HTERT RPE-1 (cell line): Measurements from ENCODE around the gene FAM184A.
"Not testable (repeated sequence)": the region's sequence is repeated elsewhere in the genome, so short reads cannot be mapped to it uniquely, and the experiment has no call there.

Source experiments
- in situ Hi-C: fragments of 300-500 bp; cut with MboI; formaldehyde crosslinking; loops from 4 replicates; pipeline ENCODE4 v1.14.3; 2020; ENCODE audit warnings: low sequenced_read_pairs

Gene FAM184A, protein sequence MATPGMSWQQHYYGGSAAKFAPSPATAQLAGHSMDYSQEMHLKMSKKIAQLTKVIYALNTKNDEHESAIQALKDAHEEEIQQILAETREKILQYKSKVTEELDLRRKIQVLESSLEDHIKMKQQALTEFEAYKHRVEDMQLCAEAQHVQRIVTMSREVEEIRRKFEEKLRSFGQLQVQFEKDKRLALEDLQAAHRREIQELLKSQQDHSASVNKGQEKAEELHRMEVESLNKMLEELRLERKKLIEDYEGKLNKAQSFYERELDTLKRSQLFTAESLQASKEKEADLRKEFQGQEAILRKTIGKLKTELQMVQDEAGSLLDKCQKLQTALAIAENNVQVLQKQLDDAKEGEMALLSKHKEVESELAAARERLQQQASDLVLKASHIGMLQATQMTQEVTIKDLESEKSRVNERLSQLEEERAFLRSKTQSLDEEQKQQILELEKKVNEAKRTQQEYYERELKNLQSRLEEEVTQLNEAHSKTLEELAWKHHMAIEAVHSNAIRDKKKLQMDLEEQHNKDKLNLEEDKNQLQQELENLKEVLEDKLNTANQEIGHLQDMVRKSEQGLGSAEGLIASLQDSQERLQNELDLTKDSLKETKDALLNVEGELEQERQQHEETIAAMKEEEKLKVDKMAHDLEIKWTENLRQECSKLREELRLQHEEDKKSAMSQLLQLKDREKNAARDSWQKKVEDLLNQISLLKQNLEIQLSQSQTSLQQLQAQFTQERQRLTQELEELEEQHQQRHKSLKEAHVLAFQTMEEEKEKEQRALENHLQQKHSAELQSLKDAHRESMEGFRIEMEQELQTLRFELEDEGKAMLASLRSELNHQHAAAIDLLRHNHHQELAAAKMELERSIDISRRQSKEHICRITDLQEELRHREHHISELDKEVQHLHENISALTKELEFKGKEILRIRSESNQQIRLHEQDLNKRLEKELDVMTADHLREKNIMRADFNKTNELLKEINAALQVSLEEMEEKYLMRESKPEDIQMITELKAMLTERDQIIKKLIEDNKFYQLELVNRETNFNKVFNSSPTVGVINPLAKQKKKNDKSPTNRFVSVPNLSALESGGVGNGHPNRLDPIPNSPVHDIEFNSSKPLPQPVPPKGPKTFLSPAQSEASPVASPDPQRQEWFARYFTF

DNA sequence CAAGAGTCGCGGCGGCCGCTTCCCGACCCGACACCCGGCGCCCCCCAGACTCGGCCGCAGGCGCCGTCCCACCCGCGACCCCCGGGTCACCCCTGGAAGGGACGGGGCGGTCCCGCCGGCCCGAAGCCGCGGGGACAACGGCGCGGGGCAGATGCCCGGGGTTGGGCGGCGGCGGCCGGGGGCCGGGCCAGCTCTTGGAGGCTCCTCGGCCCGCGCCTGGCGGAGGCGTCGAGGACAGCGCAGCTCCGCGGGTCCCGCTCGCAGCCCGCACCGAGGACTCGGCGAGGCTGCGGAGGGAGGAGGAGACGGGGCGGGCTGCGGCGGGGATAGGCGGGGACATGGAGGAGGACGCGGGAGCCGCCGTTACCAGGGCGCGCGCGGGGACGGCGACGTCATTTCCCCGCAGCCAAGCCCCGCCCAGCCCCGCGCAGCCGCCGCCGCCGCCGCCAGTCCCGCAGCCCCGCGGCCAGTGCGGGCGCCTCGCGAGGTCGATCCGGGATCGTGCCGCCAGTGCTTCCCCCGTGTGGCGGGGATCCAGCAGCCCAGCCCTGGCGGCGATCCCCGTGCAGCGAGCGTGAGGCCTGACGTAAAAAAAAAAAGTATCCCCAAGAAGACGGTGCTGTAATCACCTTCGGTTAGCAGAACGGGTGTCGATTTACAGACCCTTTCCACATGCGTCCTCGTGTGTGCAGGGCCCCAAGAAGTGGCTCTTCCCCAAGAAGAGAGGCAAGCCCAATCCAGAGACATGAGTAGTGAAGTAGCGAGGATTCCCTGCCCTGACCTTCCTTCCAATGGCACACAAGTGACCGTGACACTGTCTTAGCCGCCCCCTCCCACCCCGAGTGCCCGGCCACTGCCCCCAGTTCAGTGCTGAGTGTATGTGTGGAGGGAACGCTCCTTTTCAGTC is at the start of gene FAM184A:
TSS of gene FAM184A (minus strand) at position 289 of the 907 bp plus-strand sequence. CDS start 365 bp downstream, outside the sequence.
- in situ Hi-C loops, result no loop called here

DNA sequence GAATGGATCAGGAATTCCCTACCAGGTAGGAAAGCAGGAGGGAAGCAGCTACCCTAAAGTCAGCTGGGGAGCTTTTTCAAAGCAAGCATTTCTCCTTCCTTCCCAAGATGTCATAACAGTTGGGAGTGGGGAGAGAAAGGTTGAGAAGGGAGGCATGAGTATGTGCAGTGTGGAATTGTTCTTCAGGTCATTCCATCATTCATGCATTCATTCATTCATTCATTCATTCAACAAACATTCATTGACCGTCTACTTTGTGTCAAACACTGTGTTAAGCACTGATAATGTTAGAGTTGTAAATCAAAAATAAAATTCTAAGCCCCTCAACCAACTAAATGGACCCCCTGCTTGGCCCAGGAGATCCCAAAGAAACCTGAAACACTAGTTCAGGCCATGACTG is 49.2 kb upstream of the FAM184A start:
- in situ Hi-C loops, result no loop called here

DNA sequence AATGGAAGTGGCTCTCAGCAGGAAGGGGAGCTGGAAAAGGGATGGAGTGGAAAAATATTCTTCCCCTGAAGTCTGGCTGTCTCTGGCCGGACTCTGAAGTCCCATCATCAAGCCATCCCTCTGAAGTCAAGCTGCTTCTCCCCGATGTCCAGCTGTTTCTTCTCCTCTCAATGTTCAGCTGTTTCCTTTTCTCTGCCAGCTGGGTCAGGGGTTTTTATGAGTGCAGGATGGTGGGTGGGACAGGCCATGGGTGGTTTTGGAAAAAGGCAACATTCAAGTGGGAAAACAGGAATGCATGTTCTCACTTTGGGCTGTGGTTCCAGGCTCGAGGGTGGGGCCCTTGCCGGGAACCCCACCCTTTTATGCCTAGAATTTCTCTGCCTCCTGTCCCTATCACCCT is 48.4 kb upstream of the FAM184A start:
- in situ Hi-C loops, result no loop called here

DNA sequence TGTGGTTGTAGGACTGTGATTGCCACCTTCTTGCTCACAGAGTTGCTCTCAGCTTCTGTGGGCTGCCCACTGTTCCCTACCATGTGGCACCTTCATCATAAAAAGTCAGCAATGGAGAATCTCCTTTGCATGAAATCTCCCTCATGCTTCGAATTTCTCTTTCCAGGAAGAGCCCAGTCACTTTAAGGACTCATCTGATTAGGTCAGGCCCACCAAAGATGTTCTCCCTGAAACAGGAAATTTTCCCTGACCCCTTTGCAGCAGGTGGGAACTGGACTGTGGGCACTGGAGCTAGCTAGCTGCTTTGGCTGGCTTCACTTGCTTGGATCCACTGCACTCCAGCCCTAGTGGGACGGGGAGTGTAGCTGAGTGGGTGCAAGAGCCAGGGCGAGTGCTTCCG is 47.7 kb upstream of the FAM184A start:
- in situ Hi-C loops, result no loop called here

DNA sequence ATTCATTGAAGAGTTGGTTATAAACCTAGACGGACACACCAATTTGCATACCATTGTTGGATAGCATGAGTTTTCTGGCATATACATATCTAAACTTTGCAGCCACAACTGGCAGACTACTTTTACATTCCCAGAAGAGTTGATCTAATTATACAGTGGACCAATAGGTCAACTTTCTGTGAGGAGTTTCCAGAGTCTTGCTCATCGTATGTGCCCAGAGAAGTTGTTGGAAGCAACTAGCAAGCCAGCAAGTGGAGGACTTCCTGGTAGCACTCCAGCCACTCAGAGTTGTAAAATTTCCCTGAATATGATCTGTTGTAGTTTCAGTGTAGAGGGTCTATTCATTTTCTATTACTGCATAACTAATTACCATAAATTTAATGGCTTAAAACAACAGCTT is 47.1 kb upstream of the FAM184A start:
- in situ Hi-C loops, result no loop called here

DNA sequence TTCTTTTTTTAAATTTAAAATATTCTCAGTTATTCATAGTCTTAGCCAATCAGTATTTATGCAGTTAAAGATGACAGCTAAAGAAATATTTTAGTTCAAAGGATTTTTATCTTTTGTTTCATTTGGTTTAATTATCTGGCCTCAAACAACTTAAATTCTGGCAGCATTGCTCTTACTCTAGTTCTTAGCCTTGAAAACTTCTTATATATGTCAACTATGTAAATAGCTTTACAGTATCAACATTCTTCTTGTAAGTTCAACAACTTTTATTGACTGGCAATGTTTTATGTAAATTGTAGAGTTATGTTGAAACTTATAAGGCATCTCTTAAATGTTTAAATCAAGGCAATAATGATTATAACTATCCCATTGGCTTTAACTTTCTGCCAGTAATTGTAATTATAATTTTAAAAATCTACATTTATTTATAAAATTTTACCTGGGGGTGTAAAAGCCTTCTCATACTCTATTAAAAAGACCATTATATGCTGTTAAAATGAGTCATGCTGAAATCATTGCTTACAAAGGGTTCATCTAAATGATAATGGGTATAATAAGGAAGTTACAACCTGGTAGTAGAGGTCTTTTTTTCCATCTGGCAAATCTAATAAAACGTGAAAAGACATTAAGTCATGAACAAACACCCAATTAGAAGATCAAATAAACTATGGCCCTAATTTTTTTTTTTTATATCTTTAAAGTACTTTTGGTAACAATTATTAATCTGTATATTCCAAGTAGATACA is 45.8 kb upstream of the FAM184A start:
- in situ Hi-C loops, result no loop called here

DNA sequence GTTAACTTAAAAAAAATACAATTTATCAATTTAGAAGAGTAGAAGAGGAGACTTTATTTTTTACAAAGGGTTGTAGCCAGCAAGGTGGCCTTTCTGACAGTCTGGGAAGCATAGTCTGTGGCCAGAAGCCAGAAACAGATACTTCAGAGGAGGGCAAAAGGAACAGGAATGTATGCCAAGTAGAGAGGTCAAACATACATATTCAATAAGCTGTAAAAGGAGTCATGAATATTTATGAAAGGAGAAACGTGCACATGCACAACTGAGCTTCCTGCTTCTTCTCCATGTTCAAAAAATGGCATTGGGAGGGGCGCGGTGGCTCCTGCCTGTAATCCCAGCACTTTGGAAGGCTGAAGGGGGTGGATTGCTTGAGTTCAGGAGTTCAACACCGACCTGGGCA is 43.9 kb upstream of the FAM184A start:
- in situ Hi-C loops, result no loop called here

DNA sequence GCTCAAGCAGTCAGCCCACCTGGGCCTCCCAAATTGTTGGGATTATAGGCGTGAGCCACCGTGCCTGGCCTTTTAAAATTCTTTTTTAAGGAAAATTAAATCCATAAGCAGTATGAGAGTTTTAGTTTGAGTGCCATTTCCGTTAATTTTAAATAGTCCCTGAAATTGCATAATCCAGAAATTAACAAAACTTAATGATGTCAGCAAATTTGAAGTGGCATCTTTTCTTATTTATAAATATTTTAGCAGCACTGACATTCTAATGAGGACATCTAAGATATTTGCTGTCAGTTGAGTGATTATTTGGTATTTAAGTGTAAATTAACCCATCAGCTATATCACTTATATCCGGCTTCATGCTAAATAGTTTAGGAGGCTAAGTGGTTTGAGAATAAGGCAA is 42.9 kb upstream of the FAM184A start:
- in situ Hi-C loops, result no loop called here

DNA sequence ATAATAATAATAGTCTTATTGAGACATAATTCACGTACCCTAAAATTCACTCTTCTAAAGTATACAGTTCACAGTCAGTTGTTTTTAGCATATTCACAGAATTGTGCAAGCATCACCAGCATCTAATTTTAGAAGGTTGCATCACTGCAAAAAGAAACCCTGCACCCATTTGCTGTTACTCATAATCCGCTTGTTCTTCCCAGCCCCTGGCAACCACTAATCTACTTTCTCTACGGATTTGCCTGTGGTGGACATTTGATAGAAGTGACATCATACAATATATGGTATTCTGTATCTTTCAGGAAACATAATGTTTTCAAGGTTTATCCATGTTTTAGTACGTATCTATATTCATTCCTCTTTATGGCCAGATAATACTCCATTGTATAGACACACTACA is 41.5 kb upstream of the FAM184A start:
- in situ Hi-C loops, result no loop called here

DNA sequence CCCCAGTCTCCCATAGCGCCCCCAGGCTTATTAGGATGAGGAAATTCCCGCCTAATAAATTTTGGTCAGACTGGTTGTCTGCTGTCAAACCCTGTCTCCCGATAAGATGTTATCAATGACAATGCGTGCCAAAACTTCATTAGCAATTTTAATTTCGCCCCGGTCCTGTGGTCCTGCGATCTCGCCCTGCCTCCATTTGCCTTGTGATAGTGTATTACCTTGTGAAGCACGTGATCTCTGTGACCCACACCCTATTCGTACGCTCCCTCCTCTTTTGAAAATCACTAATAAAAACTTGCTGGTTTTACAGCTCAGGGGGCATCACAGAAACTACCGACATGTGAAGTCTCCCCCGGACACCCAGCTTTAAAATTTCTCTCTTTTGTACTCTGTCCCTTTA is 40.6 kb upstream of the FAM184A start:
- in situ Hi-C loops, result not testable (repeated sequence)

DNA sequence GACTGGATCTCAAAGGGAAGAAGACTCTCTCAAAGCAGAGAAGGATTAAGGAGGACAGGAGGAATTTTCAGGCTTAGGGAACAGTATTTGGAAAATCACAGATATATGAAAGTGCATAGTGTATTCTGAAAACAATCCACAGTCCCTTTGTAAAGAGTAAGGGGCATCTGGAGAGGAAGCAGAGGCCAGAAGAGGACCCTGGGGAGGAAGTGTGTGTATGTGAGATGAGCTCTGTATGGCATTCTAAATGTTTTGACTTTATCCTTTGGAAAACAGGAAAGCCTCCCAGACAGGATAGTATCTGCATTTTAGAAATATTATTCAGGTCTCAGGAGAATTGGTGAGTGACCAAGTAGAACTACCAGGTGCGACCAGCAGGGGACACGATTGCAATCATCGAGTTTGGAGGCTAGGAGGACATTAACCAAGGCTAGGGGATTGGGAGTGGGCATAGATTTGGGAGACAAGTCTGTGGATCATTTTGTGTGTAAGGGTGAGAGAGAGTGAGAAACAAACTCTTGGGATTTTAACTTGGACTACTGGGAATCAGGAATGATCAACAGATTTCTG is 38.3 kb upstream of the FAM184A start:
- in situ Hi-C loops, result no loop called here

DNA sequence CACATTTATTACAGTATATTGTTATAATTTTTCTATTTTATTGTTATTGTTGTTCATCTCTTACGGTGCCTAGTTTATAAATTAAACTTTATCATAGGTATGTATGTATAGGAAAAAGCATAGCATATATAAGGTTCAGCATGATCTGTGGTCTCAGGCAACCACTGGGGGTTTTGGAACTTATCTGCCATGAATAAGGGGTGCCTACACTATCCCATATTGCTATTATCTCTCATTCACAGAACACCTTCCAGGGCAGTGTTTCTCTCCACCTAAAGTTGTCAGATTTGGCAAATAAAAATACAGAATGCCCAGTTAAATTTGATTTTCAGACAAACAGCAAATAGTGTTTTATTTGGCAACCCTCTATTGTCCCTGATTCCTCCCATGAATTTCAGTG is 35.5 kb upstream of the FAM184A start:
- in situ Hi-C loops, result no loop called here

DNA sequence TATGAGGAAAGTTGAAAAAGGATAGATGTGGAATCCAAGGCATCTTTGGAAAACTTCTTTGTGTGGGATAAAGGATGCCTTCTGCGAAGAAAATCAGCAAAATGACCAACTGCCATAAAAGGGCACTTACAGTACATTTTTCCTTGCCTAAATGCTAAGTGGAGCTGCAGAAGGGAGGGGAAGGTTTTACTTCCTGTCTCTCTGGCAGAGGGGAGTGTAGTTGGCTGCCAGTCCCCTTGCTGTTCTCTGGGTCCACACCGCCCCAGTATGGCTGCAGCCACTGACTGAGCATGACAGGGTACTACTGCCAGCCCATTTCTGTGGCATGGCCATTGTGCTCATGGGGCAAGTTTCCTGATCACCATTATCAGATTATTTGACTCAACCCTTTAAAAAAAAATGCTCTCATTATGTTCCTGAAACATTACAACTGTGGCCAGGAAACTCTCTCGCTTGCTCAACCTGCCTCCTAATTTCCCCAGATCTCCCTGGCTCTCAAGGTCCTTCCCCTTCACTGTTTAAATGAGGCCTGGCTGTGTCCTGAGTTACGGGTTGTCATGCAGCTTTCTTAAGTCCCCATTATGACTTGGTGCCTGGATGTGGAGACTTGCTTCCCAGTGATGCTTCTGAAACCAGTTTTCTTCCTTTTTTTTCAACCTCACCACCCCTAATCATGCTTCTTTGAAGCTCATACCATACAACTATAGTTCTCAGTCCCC is 34.5 kb upstream of the FAM184A start:
- in situ Hi-C loops, result no loop called here

DNA sequence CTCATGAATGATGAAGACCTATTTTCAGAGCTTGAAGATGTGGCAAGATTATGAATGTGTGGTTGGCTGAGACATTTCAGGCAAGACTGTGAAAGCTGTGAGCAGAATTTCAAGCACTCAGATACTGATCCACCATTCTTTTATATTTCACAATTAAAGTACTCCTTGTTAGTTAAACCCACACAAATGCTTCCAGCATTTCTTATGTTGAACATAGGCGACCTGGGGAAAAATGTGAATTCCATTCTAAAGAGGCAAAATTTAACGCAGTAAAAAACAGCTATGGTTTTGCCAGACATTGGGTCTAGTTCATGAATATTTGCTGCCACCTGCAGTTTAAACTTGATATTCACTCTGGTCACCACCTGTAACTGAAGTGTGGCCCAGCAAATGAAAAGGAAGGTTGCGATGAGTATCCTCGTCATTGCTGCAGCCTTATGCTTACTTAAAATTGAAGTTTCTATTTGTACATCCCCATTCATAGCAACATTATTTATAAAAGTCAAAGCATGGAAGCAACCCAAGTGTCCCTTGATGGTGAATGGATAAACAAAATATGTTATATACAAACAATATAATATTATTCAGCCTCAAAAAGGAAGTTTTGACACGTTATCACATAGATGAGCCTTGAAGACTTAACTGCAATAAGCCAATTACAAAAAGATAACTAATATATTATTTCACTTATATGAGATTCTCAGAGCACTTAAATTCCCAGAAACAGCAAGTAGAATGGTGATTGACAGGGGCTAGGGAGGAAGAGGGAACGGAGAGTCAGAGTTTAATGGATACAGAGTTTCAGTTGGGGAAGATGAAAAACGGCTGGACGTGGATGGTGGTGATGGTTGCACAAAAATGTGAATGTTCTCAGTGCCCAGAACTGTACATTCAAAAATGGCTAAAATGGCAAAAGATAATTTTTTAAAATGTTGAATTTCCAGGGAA is 32.4 kb upstream of the FAM184A start:
- in situ Hi-C loops, result no loop called here

DNA sequence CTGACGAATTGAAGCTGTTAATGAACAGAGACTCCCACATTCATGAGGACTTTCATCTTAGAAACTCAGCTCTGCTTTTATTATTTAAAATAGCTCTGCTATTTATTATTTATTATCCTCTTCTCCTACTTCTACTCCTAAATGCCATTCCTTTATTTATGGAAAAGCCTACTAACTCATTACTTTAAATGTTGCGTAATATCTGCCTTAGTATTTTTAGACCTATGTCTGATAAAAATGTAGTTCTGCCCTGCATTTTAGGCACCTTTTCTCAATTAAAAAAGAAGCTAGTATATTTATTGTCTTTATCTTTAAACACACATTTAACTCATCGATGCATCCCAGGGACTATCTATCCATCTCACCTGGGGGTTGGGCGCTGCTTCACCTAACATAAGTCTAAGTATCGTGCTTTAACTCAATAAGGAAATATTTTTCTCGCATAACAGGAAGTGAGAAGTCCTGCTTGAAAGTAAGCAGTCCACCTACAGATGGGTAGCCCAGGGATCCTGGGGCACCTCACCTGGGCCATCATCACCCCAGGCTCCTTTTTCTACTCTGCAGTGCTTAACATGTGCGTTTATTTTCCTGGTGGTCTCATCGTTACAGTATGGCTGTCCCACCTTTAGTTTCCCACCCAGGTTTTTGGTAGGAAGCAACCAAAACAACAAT is 31.3 kb upstream of the FAM184A start:
- in situ Hi-C loops, result no loop called here

DNA sequence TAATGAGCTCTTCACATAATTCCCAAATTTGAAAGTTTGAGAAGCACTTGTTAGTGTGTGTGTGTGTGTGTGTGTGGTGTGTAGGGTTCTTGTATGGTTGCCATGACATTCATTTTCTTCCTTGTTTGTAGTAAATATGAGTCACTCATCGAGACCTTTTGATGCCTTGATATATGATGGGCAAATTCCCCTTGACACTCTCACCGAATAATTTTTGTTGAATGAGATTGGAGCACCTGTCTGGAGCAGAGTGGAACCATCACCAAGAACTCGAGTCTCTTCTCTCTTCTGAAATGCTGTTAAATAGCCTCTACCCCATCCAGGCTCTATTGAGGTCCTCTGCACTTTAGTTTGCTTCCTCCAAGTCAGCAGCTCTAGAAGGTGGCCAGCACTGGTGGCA is 29.6 kb upstream of the FAM184A start:
- in situ Hi-C loops, result no loop called here

DNA sequence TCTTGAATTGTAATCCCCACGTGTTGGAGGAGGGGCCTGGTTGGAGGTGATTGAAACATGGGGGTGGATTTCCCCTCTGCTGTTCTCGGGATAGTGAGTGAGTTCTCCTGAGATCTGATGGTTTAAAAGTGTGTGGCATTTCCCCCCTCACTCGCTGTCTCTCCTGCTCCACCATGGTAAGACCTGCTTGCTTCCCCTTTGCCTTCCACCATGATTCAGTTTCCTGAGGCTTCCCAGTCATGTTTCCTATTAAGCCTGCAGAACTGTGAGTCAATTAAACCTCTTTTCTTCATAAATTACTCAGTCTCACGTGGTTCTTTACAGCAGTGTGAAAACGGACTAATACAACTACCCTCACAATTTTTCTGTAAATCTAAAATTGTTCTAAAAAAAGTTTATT is 26.8 kb upstream of the FAM184A start:
- in situ Hi-C loops, result no loop called here
